NCI-H1930 (cell line): Measurements from ENCODE around the gene AVP.
"Not testable (repeated sequence)": the region's sequence is repeated elsewhere in the genome, so short reads cannot be mapped to it uniquely, and the experiment has no call there.

Source experiments
- DNase-seq, 2 experiments: peaks; one replicate each; lab custom pipeline; 2025; lab: John Stamatoyannopoulos, UW

Gene AVP

DNA sequence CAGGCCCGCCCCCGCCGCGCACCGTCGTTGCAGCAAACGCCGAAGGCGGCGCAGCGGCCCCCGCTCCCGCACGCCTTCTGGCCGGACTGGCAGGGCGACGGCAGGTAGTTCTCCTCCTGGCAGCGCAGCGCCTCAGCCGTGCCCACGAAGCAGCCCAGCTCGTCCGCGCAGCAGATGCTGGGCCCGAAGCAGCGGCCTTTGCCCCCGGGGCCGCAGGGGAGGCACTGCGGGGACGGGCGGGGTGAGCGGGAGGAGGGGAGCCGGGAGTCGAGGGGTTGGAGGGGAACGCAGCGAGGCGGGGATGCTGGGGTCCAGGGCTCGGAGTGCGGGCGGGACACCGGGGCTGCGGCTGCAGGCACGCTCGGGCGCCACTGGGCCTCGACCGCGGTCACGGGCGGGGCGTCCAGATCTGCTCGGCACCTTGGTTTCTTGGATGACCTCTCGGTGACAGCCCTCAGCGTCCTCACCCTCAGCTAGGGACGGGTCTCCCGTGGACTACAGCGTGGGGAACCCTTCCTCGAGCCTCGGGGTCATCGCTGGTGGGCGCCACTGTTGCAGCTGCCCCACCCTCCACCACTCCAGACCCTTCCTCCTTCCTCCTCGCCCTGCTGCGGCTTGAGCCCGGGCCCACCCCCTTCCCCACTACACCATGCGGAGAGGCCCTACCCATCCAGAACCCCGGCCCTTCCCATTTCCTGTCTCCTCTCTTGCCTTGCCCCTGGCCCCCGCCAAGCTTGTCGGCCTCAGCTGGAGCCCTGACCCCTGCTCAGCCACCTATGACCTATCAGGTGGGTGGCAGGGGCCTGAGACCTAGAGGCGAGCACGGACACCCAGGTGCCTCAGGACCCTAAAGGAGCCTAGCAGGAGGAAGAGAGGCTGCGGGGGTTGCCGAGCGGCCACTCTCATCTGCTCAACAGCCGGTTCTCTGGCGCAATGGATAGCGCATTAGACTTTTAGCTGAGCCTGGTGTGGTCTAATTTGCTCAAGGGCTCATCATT is 1.3 kb downstream of the AVP start:
- DNase-seq = no peak

GRCh38 chr20:3082306-3082951 is 2.1 kb downstream of the AVP start:
- no peak for DNase-seq

DNA sequence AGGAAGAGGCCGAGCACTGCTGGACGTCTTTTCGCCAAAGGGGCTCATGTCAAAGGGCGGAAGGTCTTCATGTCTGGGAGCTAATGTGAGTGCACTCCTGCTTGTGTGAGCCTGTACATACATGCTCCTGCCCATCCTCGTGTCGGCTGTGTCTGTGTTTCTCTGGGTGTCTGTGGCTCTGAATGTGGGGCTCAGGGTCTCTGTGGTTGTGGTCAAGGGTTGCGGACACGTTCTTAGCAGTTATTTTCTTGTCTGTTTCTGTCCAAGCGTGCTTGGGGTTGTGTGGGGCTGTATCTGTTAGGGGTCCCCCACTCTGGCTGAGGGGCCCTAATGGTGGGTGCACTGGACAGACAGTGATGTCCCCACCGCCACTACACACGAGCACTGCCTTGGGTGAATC is 2.9 kb downstream of the AVP start:
- no peak for DNase-seq

DNA sequence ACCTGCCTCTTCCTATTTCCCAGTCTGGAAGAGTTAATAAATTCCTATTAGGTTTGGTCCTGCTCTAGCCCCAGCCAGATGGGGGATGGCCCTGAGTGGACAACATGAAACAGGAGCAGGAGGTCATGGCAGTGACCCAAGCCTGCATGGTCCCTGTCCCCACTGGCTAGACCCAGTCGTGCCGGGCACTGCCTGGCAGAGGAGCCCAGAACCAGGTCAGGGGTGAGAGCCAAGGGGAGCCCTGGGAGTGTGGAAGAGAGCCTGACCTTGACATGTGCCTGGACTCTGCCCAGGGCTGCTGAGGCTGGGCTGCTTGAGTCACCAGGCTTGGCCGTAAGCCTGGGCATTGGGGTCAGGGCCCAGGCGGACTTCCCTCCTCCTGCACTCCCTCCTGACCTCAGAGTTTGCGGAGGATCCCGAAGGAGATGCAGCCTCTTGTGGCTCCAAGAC is 3.6 kb downstream of the AVP start:
- DNase-seq = no peak

DNA sequence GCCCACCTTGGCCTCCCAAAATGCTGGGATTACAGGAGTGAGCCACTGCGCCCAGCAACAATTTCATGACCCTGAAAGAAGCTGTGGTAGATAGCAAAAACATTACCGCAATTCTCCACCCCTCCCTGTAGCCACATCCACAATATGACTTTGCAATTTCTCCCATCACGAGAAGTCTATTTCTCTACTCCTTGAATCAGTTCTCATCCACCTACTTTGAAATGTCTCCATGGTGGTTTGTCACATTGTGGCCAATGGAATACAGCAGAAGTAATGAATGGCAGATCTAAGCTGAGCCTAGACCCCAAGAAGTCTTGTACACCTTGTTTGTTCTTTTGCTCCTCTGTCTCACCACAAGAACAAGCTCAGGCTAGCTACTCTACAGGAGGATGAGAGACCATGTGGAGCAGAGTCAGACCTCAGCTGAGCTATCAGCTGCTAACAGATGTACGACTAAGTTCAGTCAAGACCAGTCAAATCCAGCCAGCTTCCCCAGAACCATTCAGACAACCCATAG is 6.8 kb downstream of the AVP start:
- no peak for DNase-seq

DNA sequence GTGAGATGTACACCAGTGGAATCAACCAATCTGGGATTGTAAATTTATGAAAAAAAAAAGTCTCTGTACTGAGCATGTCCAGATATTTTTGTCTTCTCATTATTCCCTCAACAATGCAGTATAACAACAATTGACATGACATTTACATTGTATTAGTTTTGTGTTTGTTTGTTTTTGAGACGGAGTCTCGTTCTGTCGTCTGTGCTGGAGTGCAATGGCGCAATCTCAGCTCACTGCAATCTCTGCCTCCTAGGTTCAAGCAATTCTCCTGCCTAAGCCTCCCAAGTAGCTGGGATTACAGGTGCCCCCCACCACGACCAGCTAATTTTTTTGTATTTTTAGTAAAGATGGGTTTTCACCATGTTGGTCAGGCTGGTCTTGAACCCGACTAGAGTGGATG is 9.2 kb downstream of the AVP start:
- DNase-seq = not testable (repeated sequence)

GRCh38 chr20:3074812-3075211 is 9.7 kb downstream of the AVP start:
- no peak for DNase-seq

GRCh38 chr20:3073251-3073643 is 11.3 kb downstream of the AVP start:
- not testable (repeated sequence) for DNase-seq

- no peak for DNase-seq
Observed at GRCh38 chr20:3072530-3073250, 11.8 kb downstream of the AVP start.

GRCh38 chr20:3071610-3072529 is 12.7 kb downstream of the AVP start, which contains the start of gene OXT:
OXT (plus strand) TSS chr20:3071620; CDS start chr20:3071656, 36 bp downstream.
- DNase-seq = no peak

- no peak for DNase-seq
Observed at GRCh38 chr20:3071266-3071609, 13.3 kb downstream of the AVP start.

GRCh38 chr20:3070725-3071124 is 13.8 kb downstream of the AVP start:
- DNase-seq = no peak

DNA sequence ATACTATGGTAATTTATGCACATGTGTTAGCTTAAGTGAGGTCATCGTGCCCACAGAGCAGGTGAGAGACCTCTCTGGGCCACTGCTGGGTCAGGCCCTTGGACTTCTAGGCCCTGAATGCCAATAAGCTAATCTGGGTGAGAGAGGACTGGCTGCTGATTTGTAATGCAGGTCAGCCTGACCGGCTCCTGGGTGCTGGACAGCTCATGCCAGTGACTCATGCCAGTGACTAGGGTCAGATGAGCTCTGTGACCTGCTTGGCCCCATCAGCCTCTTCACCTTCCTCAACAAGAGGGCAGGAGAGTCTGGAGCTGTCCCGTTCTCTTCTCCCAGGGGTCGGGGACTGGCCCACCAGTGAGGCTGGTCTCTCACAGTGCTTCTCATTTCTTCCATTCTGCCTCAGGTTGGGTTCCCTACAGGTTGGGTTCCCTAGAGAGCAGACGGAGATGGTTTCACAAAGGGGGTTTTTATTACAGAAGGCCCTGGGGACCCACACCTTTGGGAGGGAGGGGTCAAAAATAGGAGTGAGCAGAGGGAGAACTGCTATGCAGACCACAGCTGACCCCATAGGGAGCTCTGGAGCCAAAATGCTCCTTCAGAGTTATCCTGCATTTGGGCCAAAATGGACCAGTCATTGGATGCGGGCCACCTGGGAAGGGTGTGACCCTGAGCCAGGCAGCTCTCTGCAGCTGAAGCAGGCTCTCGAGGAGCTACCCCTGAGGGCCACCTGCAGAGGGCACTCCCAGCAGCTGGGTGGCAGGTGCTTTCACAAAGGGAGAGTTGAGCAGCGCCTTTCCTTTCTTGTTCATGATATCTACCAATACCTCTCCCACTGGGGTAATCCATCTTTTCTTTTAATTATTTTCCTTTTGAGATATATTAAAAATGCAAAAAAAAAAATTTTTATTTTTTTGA is 15.3 kb downstream of the AVP start:
- peak in 1 of 2 experiments; percentile 24 for DNase-seq

- DNase-seq = no peak
Observed at GRCh38 chr20:3068075-3068474, 16.4 kb downstream of the AVP start.

- no peak for DNase-seq
Observed at GRCh38 chr20:3067139-3068014, 17.1 kb downstream of the AVP start.

GRCh38 chr20:3064119-3064518 is 20.4 kb downstream of the AVP start:
- not testable (repeated sequence) for DNase-seq

DNA sequence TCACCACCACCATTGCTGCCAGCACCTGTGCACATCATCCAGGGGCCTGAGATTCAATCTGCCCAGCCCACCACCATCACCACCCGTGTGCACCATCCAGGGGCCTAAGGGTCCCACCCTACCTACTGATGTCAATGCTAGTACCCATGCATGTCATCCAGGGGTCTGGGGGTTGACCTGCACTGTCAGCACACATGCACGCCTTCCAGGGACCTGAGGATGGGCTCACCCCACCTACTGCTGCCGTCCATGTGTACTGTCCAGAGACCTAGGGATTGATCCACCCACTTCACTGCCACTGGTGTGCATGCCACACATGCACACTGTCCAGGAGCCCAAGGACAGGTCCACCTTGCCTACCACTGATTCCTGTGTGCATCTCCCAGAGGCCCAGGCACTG is 25.0 kb downstream of the AVP start:
- DNase-seq = no peak

DNA sequence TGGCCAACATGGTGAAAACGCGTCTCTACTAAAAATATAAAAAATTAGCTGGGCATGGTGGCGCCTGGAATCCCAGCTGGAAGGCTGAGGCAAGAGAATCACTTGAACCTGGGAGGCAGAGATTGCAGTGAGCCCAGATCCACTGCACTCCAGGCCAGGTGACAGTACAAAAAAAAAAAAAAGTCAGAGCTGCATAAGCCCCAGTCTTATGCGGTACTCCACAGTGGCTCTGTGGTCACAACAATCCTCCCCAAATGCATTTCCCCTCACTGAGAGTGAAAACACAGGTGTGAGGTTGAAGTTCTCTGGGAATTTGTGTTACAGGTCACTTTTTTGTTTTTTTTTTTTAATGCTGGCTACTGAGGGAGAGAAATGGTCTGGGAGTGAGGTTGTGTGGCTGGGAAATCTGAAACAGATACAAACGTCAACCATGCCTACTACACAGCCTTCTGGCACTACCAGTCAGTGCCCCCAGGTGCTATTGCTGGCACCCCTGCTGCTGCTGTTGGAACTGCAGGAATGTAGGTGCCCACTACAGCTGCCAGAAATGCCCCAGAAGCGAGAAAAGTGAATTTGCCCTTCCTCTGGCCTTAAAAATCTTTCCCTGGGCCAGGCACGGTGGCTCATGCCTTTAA is 33.0 kb downstream of the AVP start:
- DNase-seq = no peak
